Activated CD4-positive, CD25-positive, alpha-beta regulatory T cell treated with anti-CD3 and anti-CD28 coated beads, Interleukin-2, amount 50 U/mL, for 16 hours (primary cell): ENCODE measurements around the gene SLC39A1.
A peak's percentile ranks its signal among the peaks of the same experiment; 100 is the strongest.
"Not testable (repeated sequence)": the region's sequence is repeated elsewhere in the genome, so short reads cannot be mapped to it uniquely, and the experiment has no call there.

ENCODE experiments used
- DNase-seq: peaks from one replicate; pipeline ENCODE4 v3.0.0-alpha.2; 2020; ENCODE audit warnings: low read depth, low spot score

SLC39A1 gene

GRCh38 chr1:153963030-153963849 lies at the start of gene SLC39A1:
TSS of gene SLC39A1 (minus strand) at chr1:153963537. CDS start at chr1:153962715, 822 bp downstream.
- peak; percentile 86 for DNase-seq

- not testable (repeated sequence) for DNase-seq
These were observed 49.2 kb upstream of the SLC39A1 start for GRCh38 chr1:154012543-154012942.

- no peak for DNase-seq
These were observed 48.8 kb upstream of the SLC39A1 start for GRCh38 chr1:154012129-154012528.

- no peak for DNase-seq
These were observed 42.8 kb upstream of the SLC39A1 start for GRCh38 chr1:154006136-154006535.

GRCh38 chr1:154000420-154000819 lies 37.1 kb upstream of the SLC39A1 start:
- DNase-seq = no peak

- not testable (repeated sequence) for DNase-seq
These were observed 33.5 kb upstream of the SLC39A1 start for GRCh38 chr1:153996882-153997281.

- DNase-seq = no peak
These were observed 32.3 kb upstream of the SLC39A1 start for GRCh38 chr1:153995640-153996039.

- DNase-seq = no peak
These were observed 31.9 kb upstream of the SLC39A1 start for GRCh38 chr1:153995202-153995601.

- no peak for DNase-seq
These were observed 28.5 kb upstream of the SLC39A1 start for GRCh38 chr1:153991806-153992205.

- DNase-seq = no peak
These were observed 27.9 kb upstream of the SLC39A1 start for GRCh38 chr1:153991151-153991630.

- DNase-seq = peak; percentile 85
These were observed 27.3 kb upstream of the SLC39A1 start, which contains the start of gene RPS27 for GRCh38 chr1:153990468-153991150. TSS of gene RPS27 (plus strand) at chr1:153990762. CDS start at chr1:153990797, 35 bp downstream.

- no peak for DNase-seq
These were observed 24.3 kb upstream of the SLC39A1 start for GRCh38 chr1:153987621-153988020.

GRCh38 chr1:153985941-153986761 lies 22.8 kb upstream of the SLC39A1 start, which contains the start of gene RAB13:
TSS of gene RAB13 (minus strand) at chr1:153986339. CDS start at chr1:153986236, 103 bp downstream.
- no peak for DNase-seq

- DNase-seq = no peak
These were observed 22.1 kb upstream of the SLC39A1 start for GRCh38 chr1:153985341-153985912.

GRCh38 chr1:153984123-153984894 lies 21.0 kb upstream of the SLC39A1 start:
- no peak for DNase-seq

GRCh38 chr1:153981735-153982134 lies 18.4 kb upstream of the SLC39A1 start:
- not testable (repeated sequence) for DNase-seq

GRCh38 chr1:153979091-153979490 lies 15.8 kb upstream of the SLC39A1 start:
- not testable (repeated sequence) for DNase-seq

- DNase-seq = no peak
These were observed 15.1 kb upstream of the SLC39A1 start for GRCh38 chr1:153978274-153978909.

GRCh38 chr1:153977250-153978240 lies 14.2 kb upstream of the SLC39A1 start, which contains the start of gene JTB:
TSS of gene JTB (minus strand) at chr1:153977674. CDS start at chr1:153977252, 422 bp downstream.
- DNase-seq = peak; percentile 73
